A673 (cell line): Measurements from ENCODE around the gene OR52B4. TPM values are rescaled to one million over a fixed set of nuclear protein-coding genes. Genes with fewer than 3 reads are reported as not detected.
"Not testable (repeated sequence)": the region's sequence is repeated elsewhere in the genome, so short reads cannot be mapped to it uniquely, and the experiment has no call there.

ENCODE experiments used
- BruUV-seq: library from RNA; stranded (reverse); fragments of 400-500 nt; replicated peaks from 2 replicates; lab custom pipeline; 2021; lab: Mats Ljungman, UMichigan
- CTCF ChIA-PET: fragments of 300-600 bp; sonication (Branson Sonifier 250); formaldehyde crosslinking; loops from one replicate; lab custom pipeline; 2022; ENCODE audit warnings: antibody characterized with exemption; lab: Charles Lee
- POLR2A ChIA-PET: fragments of 300-600 bp; sonication (Branson Sonifier 250); formaldehyde crosslinking; loops from one replicate; lab custom pipeline; 2022; ENCODE audit warnings: antibody characterized with exemption; ENCODE audit not compliant: low non-redundant PET; lab: Charles Lee
- DNase-seq: peaks from one replicate; pipeline ENCODE4 v3.0.0-alpha.2; 2015; ENCODE audit warnings: low spot score
- H3K27ac ChIP-seq: fragments of 200-600 bp; sonication (generic); 2 replicates; pipeline ENCODE4 v1.5.1; 2016; ENCODE audit warnings: mixed run types, low read depth, mild to moderate bottlenecking, mixed read lengths, antibody characterized with exemption, low read length; ENCODE audit not compliant: poor library complexity, severe bottlenecking
- H3K27me3 ChIP-seq: fragments of 200-600 bp; sonication (generic); replicated peaks from 2 replicates; pipeline ENCODE4 v1.6.1; 2017; ENCODE audit warnings: mixed run types, low read depth, mild to moderate bottlenecking, mixed read lengths, antibody characterized with exemption, low read length; ENCODE audit not compliant: insufficient read depth, poor library complexity
- H3K36me3 ChIP-seq: fragments of 200-600 bp; sonication (generic); 2 replicates; pipeline ENCODE4 v1.6.1; 2016; ENCODE audit warnings: mixed run types, mild to moderate bottlenecking, mixed read lengths, antibody characterized with exemption, low read length; ENCODE audit not compliant: insufficient read depth, poor library complexity, severe bottlenecking
- H3K4me1 ChIP-seq: fragments of 200-600 bp; sonication (generic); 2 replicates; pipeline ENCODE4 v1.6.1; 2017; ENCODE audit warnings: mixed run types, mild to moderate bottlenecking, mixed read lengths, antibody characterized with exemption, low read length; ENCODE audit not compliant: insufficient read depth, poor library complexity, severe bottlenecking
- H3K4me3 ChIP-seq: fragments of 200-600 bp; sonication (generic); 2 replicates; pipeline ENCODE4 v1.5.1; 2016; ENCODE audit warnings: low read depth, mixed run types, mild to moderate bottlenecking, mixed read lengths, low read length; ENCODE audit not compliant: poor library complexity, severe bottlenecking
- H3K9me3 ChIP-seq: fragments of 200-600 bp; sonication (generic); 2 replicates; pipeline ENCODE4 v1.6.1; 2016; ENCODE audit warnings: mixed run types, low read depth, mild to moderate bottlenecking, mixed read lengths, antibody characterized with exemption, low read length; ENCODE audit not compliant: poor library complexity, severe bottlenecking
- EZH2 ChIP-seq: fragments of 200-600 bp; sonication (generic); IDR thresholded peaks from 2 replicates; pipeline ENCODE4 v1.6.1; 2017; ENCODE audit warnings: borderline replicate concordance, low read depth, mild to moderate bottlenecking, mixed read lengths, antibody characterized with exemption, low read length; ENCODE audit not compliant: poor library complexity, severe bottlenecking
- intact Hi-C: fragments of 100-400 bp; cut with micrococcal nuclease; formaldehyde crosslinking; loops from one replicate; pipeline ENCODE4 v1.10.0; 2022; ENCODE audit not compliant: unreplicated experiment
- total RNA-seq: library from RNA; stranded (reverse); gene quantifications from 2 replicates; pipeline ENCODE4 v1.2.3, GENCODE V29; 2021
- TF ChIP-seq, protein P1 (sequence below): fragments of 300-800, 200-600 bp; sonication (generic); conservative IDR thresholded peaks from 2 replicates; pipeline ENCODE4 v1.5.1; 2017; ENCODE audit warnings: low read depth, mild to moderate bottlenecking, antibody characterized with exemption, low read length, moderate library complexity, mixed read lengths

Gene OR52B4
- total RNA-seq, 1 experiment from 2014 or later: not detected

- ChIA-PET POLR2A (no interaction called here), CTCF (no interaction called here)
- intact Hi-C loops: no loop called here
- Histone ChIP-seq H3K4me3 (no peak overlapping the region), H3K4me1 (no peaks in the 10 kb centered on the region), H3K27me3 (peaks cover 2% of the 10 kb centered on the region), H3K27ac (no peak overlapping the region), H3K9me3 (no peaks in the 10 kb centered on the region), H3K36me3 (no peaks in the 10 kb centered on the region)
- TF ChIP-seq, protein P1, sequence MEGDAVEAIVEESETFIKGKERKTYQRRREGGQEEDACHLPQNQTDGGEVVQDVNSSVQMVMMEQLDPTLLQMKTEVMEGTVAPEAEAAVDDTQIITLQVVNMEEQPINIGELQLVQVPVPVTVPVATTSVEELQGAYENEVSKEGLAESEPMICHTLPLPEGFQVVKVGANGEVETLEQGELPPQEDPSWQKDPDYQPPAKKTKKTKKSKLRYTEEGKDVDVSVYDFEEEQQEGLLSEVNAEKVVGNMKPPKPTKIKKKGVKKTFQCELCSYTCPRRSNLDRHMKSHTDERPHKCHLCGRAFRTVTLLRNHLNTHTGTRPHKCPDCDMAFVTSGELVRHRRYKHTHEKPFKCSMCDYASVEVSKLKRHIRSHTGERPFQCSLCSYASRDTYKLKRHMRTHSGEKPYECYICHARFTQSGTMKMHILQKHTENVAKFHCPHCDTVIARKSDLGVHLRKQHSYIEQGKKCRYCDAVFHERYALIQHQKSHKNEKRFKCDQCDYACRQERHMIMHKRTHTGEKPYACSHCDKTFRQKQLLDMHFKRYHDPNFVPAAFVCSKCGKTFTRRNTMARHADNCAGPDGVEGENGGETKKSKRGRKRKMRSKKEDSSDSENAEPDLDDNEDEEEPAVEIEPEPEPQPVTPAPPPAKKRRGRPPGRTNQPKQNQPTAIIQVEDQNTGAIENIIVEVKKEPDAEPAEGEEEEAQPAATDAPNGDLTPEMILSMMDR: no peak
- TF ChIP-seq EZH2: no peak
- no peak for DNase-seq
- no TSS peak for BruUV-seq
Measured at GRCh38 chr11:4370166-4370565, 2.0 kb upstream of the OR52B4 start.

DNA sequence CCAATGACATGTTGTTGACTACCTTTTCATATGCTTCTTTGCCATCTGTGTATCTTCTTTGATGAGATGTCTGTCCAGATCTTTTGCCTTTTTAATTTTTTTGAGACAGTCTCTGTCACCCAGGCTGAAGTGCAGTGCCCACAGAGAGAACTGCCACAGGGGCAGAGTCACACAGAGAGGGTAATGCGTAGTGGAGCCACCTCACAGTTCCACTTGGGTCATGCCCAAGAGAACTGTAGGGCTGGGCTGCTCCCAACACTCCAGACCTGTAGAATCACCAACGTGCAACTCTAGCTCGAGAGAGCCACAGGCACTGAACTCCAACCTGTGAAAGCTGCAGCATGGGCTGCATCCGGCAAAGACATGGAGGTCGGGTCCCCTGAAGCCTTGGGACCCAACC lies 20.0 kb downstream of the OR52B4 start:
- BruUV-seq, H3K4me3 ChIP-seq, DNase-seq, H3K27me3 ChIP-seq, H3K27ac ChIP-seq, CTCF ChIA-PET, POLR2A ChIA-PET, intact Hi-C loops, H3K36me3 ChIP-seq, H3K9me3 ChIP-seq, H3K4me1 ChIP-seq: not testable (repeated sequence)

DNA sequence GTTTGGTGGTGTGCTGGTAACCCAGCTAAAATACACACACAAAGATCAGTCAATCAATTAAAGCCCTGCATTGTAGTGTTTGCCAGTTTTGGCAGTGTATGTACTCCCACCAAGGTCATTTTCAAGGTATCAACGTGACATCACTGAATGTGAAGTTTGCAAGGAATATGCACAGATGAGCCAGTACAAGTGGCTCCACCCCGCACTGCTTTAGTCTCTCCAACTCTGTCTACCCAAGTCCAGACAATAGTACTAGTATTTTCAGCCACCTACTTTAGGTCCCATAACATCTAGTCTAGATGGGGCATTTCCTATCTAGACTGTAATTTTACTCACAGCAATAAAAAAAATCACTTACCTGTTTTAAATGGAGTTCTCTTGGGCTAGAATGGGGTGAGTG lies 22.8 kb downstream of the OR52B4 start:
- H3K27me3 ChIP-seq, H3K4me3 ChIP-seq, H3K4me1 ChIP-seq, POLR2A ChIA-PET, BruUV-seq, H3K9me3 ChIP-seq, H3K27ac ChIP-seq, intact Hi-C loops, H3K36me3 ChIP-seq, CTCF ChIA-PET, DNase-seq: not testable (repeated sequence)

DNA sequence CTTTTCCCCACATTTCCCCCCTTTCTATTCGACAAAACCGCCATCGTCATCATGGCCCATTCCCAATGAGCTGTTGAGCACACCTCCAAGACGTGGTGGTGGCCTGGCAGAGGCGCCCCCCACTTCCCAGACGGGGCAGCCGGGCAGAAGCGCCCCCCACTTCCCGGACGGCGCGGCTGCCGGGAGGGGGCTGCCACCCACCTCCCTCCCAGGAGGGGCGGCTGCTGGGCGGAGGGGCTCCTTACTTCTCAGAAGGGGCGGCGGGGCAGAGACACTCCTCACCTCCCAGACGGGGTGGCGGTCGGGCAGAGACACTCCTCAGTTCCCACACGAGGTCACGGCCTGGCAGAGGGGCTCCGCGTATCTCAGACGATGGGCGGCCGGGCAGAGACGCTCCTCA lies 33.8 kb downstream of the OR52B4 start:
- CTCF ChIA-PET, H3K4me3 ChIP-seq, DNase-seq, H3K36me3 ChIP-seq, POLR2A ChIA-PET, H3K9me3 ChIP-seq, intact Hi-C loops, H3K4me1 ChIP-seq, H3K27me3 ChIP-seq, H3K27ac ChIP-seq, BruUV-seq: not testable (repeated sequence)

Other genes with a start within 250 kb of the OR52B4 start
- gene TRIM21, start 25.3 kb upstream of the OR52B4 start, total RNA-seq: 5.0 and 5.5 TPM in 2 replicates
- not detected in 2 replicates for gene OR52K2, start 80.9 kb upstream of the OR52B4 start, total RNA-seq
- gene OR52K1, start 114.3 kb upstream of the OR52B4 start, total RNA-seq: not detected in 2 replicates
- gene OR52M1, start 176.8 kb upstream of the OR52B4 start, total RNA-seq: not detected in 2 replicates
- gene OR52I2, start 213.4 kb upstream of the OR52B4 start, total RNA-seq: not detected in 2 replicates
- gene OR52I1, start 225.7 kb upstream of the OR52B4 start, total RNA-seq: not detected in 2 replicates
- gene TRIM68, start 239.8 kb upstream of the OR52B4 start, total RNA-seq: 5.7 and 7.1 TPM in 2 replicates